HL-60 (cell line): Measurements from ENCODE around the gene CISD3.

ENCODE experiments used
- CTCF ChIP-seq: IDR thresholded peaks from one replicate; pipeline ENCODE4 v1.5.1; 2011; ENCODE audit warnings: low read length, control low read depth, inconsistent platforms; ENCODE audit not compliant: insufficient read depth
- POLR2AphosphoS5 ChIP-seq: IDR thresholded peaks from 2 replicates; pipeline ENCODE4 v1.6.1; 2012; ENCODE audit warnings: low read depth

GRCh38 chr17:38716368-38717005, 13.7 kb upstream of the CISD3 start:
- TF ChIP-seq CTCF (no peak), POLR2AphosphoS5 (no peak)
